Islet precursor cell (in vitro differentiated cells): ENCODE results near the gene TAL1.
"Not testable (repeated sequence)": the region's sequence is repeated elsewhere in the genome, so short reads cannot be mapped to it uniquely, and the experiment has no call there.

Experiments
- DNase-seq: peaks from one replicate; pipeline ENCODE4 v3.0.0-alpha.2; 2018

The TAL1 gene

GRCh38 chr1:47210666-47211065, 21.4 kb downstream of the TAL1 start:
- DNase-seq: peak; percentile 88

- DNase-seq: no peak
These were observed 22.2 kb downstream of the TAL1 start for GRCh38 chr1:47209725-47210325.

- no peak for DNase-seq
These were observed 22.9 kb downstream of the TAL1 start for GRCh38 chr1:47209091-47209490.

DNA sequence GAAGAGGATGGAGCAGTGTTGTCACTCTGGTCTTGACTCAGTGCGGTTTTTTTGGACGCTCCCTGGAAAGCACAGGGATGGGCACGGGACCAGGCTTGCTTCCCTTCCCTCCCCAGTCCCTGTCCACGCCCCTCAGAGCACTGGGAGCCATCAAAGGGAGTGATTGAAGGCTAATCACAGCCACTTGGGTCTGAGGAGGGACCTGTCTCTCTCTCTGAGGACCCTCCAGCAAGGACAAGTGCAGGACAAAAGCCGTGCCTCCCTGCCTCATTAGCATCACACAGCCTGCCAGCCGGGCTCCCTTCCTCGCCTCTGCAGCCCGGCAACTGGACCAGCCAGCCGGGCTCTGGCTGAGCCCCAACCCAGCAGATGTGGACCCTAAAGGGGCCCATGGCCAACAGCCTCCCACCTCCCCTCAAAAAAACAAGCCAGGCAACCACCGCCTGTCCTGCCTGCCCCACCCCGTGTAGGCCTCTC, 23.6 kb downstream of the TAL1 start:
- DNase-seq: no peak

DNA sequence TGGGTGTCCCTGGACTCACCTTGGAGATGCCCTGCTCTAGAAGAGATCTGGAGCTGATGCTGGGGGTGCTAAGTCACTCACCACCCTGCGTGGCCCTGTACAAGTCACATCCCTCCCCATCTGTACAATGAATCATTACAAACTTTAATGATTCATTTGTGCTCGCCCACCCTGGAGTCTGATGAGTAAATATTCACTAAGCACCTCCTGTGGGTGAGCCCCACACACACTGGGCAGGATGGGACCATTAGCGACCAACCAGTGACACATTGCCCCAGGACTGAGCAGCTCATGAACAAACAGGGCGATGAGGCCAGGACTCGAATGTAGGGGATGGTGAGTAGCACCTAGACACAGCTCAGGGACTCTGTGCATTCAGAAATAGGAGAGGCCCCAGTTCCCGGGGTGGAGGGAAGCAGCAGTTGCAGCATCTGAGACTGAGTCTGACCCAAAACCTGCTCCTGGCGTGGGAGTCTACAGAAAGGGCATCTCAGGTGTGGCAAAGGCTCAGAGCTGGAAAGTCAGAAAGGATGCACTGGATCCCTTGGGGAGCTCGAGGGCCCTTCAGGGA, 24.1 kb downstream of the TAL1 start:
- DNase-seq: no peak

DNA sequence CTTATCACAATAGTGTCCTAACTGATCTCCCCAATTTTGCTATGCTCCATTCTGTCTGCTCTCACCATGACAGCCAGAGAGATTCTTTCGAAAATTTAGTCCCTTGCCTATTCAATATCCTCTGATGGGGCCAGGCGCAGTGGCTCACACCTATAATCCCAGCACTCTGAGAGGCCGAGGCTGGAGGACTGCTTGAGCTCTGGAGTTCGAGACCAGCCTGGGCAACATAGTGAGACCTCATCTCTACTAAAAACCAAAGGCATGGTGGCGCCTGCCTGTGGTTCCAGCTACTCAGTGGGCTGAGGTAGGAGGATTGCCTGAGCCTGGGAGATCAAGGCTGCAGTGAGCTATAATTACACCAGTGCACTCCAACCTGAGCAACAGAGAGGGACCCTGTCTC, 26.1 kb downstream of the TAL1 start:
- no peak for DNase-seq

DNA sequence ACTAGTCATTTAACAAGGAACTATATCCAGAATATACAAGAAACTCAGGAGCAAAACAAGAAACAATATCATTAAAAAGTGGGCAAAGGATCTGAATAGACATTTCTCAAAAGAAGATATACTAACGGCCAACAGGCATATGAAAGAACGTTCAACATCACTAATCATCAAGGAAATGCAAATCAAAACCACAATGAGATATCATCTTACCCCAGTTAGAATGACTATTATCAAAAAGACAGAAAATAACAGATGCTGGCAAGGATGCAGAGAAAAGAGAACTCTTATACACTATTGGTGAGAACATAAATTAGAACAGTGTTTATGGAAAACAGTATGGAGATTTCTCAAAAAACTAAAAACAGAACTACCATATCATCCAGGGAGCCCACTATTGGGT, 28.5 kb downstream of the TAL1 start:
- DNase-seq: not testable (repeated sequence)

DNA sequence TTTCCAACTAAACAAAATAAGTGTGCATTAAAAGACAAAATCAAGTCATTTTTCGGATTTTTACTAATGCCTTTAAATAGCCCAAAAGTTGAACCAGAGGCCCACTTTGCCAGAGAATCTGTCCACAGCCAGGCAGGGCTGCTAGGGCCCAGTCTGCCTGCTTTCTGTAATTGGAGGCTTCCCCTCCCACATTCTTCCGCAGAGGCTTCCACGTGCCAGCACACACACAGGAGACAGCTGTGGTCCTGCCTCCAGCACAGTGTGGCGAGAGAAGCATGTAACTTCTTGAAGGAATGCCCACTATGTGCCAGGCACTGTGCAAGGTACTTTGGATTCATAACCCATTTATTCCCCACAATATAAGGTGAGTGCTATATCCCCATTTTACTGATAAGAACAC, 30.8 kb downstream of the TAL1 start:
- DNase-seq: peak; percentile 81

GRCh38 chr1:47198214-47198613, 33.8 kb downstream of the TAL1 start:
- DNase-seq: no peak

GRCh38 chr1:47196622-47197021, 35.4 kb downstream of the TAL1 start:
- DNase-seq: peak; percentile 51

- DNase-seq: peak; percentile 7
These were observed 36.0 kb downstream of the TAL1 start for GRCh38 chr1:47195981-47196380.

DNA sequence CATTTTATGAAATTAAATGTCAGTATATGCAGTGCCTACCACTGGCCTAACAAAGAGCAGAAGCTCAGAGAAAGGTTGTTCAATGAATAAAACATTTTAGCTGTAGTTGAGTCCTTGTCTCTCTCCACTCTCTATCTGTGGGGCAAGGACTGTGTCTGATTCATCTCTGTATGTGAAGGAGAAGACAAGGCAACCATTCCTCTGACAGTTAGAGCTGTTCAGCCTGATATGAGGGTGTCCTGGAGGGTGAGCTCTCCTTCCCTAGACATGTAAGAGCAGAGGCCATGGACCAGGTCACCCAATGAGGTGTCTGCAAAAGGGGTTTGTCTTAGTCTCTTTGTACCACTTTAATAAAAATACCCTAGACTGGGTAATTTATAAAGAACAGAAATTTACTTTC, 37.7 kb downstream of the TAL1 start:
- DNase-seq: peak; percentile 37

- DNase-seq: peak; percentile 29
These were observed 38.5 kb downstream of the TAL1 start for GRCh38 chr1:47193496-47193895.

GRCh38 chr1:47192458-47193384, 39.3 kb downstream of the TAL1 start:
- peak; percentile 91 for DNase-seq

DNA sequence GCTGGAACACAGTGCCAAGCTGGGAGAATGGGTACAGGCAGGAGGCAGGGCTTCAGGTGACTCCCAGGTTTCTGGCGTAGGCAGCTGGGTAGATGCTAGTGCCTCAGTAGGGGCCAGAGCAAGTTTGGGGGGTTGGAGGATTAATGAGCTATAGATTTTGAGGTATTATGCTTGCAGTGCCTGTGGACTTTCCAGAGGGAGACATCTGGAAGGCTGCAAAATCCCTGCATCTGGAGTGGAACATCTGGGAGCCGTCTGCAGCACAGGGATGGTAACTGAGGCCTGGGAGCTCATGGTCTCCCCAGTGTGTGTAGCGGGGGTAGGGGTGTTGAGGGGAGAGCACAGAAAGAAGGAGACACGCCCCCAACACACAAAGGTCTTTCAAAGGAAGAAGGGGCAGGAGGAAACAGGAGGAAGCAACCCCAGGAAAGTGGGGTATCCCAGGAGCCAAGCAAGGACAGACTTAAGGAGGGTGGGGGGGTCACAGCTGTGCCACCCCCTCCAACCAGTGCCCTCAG, 40.0 kb downstream of the TAL1 start:
- no peak for DNase-seq

- peak; percentile 43 for DNase-seq
These were observed 41.2 kb downstream of the TAL1 start for GRCh38 chr1:47190857-47191256.

- DNase-seq: no peak
These were observed 41.5 kb downstream of the TAL1 start for GRCh38 chr1:47190509-47190855.

DNA sequence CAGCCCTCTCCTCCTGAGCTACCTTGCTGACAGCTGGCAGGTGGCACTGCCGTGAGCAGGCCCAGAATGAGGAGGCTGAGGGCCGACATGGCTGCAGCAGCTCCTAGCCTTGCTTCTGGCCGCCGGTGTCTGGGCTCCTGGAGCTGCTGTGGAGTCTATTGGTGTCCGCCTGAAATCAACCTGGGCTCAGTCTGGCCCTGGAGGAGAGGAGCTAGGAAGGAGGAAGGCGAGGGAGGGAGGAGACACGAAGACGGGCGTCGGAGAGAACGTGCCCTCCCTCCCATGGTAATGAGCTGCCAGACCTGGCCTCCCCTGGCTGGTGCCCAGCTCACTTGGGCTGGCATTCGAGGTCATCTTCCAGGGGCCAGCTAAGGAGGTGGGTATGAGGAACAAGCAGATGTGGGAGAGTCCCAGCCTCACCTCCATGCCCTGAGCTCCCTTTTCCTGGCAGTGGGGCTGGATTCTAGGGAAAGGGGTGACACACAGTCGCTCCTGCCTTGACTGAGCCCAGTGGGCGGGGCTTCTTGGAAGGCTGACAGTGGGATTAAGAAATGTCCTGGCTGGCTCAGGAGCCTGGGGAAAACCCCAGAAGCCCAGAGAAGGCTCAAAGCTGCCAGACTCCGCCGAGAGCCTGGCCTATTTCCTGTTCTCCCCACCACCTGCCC, 42.0 kb downstream of the TAL1 start, which contains the start of gene PDZK1IP1:
PDZK1IP1 (minus strand) TSS at position 193 of the 665 bp plus-strand sequence; CDS start at position 89, 104 bp downstream.
- DNase-seq: peak; percentile 64

GRCh38 chr1:47188791-47189785, 42.9 kb downstream of the TAL1 start:
- peak; percentile 49 for DNase-seq

DNA sequence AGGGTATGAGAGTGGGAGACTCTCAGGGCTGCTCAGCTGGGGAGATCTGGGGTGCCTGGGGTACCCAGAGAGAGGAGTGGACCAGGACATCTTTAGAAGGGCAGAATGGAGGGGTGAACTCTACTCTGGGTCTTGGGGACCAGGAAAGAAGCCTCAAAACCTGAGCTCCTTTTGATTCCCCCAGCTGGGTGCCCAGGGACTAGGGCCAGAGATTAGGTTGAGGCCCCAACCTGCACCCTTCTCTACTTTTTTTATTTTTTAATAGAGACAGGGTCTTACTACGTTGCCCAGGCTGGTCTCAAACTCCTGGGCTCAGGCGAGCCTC, 44.1 kb downstream of the TAL1 start:
- no peak for DNase-seq

DNA sequence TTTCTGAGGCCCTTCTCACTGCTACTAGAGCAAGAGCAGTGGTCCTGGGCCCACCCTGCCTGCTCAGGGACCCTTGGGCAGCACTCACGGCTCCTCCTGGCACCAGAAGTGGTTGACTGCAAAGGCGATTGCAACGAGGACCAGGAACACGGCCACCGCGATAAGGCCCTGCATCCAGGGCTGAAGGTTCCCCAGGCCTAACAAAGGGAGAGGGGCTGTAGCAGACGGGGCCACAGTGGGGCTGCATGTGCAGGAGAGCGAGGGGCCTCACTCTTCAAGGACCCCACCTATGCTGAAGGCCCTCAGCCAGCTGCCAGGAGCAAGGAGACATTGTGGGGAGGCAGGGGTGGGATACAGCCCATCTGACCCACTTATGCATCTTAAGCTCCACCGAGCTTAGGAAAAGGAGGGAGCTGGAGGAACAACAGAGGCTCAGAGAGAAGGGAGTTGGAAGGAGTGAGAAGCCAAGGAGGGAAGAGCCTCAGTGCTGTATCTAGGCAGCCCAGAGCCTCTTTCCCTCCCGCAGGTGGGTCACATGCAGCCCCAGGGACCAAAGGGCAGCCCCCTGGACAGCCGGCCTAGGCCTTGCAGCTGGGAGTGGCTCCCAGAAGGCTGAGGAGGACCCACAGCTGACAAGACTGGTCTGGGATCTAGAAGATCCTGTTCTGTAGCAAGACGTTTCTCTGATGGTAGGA, 44.6 kb downstream of the TAL1 start:
- peak; percentile 52 for DNase-seq
